Stimulated activated CD8-positive, alpha-beta memory T cell treated with anti-CD3 and anti-CD28 coated beads, Interleukin-7, amount 100 ng/mL, for 24 hours (primary cell): Measurements from ENCODE around the gene ETS1.

ENCODE experiments used
- DNase-seq: peaks from one replicate; pipeline ENCODE4 v3.0.0-alpha.2; 2020; ENCODE audit warnings: low read depth

ETS1 gene

DNA sequence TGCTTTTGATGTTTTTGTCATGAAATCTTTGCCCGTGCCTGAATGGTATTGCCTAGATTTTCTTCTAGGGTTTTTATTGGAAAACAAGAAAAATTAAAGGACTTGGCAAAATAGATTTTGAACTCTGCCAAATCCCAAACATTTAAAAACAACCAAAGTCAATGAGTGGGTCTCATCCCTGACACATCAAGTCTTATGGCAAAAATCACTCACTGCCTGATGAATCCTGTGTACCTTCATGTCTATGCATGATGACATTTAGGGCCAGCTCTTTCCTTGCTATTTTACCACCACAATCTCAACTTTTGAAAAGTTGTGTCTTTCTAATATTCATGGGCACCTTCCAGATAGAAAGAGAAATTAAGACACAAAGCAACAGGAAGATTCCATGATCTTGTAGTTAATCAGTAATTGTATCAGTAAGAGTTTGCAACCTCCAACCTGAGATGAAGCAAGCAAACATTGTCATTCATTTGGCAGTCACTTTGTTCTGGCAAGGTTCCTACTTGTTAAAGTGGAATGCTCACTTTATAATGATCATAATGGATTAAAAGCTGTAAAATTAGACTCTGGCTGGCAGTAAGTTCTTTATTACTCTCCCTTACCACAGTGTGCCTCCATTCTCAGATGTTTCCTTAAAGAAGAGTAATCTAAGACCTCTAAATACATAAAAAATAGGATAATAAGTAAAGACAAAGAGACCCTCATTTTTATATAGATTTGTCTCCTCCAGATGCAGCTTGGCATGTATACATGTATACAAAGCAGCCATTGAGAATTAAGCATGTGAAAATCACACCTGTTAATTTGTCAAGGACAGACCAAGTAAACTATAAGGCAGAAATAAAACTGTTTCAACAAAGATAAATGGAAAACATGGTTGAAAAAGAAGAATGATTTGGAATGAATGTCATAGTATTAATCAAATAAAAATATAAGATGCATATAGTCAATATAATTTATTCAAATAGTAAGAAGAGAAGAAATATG is 51.6 kb downstream of the ETS1 start:
- DNase-seq: no peak

DNA sequence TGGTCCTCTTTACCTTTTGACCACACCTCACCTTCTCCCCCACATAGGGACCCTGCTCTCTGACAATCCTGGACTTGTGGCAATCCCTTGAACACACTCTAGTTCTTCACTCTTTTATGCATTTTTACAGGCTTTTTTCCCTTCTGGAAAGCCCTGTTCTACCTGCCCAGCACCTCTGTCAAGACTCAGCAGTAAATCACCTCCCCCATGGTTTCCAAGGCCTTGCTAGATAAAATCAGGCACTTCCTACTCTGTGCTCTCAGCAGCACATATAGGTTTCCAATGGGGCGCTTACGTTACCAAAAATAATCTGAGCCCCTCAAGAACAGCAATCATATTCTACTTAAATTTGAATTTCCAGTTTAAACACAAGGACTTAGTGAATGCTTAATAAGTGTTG is 53.9 kb downstream of the ETS1 start:
- DNase-seq: no peak

DNA sequence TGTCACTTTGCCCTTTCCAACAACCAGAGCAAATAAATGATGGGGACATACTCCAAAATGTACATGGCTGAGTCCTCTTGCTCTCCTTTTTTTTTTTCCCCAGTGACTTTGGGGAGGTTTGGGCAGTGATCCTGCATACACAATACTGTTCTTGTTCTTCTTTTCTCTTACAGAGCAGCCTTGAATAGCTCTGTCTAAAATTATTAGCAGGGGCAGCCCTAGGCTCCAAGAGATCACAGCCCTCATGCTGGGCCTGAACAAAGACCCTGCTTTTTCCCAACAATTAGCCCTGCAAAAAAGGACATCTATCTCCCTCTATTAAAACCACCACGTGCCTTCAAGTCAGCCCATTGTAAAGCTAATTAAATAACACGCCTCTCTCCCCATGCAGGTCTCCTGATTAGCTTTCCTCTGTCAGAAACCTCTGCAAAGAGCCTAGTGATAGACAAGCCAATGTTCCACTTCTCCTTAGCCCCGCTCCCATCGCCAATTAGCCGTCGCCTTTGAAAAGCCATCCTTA is 54.7 kb downstream of the ETS1 start:
- DNase-seq: no peak

DNA sequence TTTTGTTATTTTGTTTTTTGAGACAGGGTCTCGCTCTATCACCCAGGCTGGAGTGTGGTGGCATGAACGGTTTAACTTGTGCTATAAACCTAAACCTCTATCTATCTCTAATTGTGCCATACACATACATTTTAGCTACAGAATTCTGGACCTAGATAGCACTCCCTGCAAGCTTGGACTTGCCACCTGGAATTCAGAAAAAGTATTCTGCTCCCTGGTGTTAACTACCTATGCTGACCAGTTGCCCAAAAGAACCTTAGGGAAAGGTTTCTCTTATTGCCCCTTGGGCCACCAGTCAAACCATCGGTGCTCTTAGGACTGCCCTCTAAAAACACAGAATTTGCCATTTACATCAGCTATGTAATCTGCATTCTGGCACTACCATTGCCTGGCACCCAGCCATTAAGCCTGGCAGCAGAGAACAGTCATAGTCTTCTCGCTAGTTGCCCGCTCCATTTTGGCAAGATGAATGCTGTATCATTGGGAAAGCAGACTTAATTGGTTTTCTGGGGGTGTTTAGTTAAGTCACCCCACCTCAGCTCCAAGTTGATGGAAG is 55.3 kb downstream of the ETS1 start:
- DNase-seq: no peak

DNA sequence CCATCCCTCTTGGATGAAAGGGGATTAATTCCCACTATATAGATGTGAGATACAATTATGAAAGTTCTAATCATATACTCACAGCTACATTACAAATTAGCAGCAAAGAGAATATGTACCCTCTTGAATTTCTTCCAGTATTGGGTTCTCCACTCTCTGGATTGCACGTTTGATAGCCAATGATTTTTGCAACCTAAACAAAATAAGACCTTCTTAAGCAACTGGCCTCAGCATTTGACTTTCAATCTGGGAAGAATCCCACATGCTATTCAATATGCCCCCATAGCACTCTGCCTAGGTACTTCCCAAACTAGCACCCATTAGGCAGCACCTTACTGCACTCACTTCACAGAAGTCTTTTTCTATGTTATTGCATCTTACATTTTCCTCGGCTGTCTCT is 55.8 kb downstream of the ETS1 start:
- no peak for DNase-seq

DNA sequence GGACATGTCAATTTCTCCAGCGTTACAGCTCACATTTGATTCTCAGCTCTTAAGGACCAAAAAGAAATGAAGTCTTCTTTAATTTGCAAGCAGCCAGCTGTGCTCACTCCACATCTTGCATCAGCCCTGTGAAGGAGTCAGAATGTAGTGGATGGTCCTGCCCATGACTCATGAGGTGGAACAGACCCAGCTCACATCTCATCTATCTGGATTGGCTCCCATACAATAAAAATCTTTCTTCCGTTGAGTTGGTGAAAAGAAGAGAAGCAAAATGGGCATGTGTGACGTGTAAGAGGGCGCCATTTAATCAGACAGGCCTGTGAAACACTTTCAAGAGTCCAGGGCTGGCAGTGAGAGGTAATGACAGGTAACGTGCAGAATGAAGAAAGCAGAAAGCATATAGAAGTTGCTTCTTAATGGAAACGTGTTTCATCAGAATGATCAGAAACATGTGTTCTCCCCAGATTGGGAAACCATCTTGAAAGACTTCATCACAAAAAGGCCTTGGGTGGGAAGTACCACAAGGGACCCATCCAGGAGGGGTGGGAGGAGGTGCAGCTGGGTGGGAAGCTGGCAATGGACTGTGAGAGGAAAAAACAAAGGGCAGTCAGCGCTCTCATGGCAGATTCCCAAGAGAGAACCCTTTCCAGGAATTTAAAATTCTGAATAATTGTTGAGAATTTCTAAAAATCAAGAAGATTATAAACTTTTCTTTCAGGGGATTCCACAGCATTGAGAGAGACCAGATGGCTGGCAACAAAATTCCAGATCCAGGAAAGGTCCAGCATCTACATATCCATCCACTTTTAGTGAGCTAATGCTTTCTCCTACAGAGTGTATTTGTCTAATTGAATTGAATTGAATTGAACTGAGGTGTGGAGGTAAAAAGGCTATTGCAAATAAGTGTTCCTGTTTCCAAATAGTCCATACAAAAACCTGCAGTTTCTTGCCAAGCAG is 57.0 kb downstream of the ETS1 start:
- DNase-seq: no peak

DNA sequence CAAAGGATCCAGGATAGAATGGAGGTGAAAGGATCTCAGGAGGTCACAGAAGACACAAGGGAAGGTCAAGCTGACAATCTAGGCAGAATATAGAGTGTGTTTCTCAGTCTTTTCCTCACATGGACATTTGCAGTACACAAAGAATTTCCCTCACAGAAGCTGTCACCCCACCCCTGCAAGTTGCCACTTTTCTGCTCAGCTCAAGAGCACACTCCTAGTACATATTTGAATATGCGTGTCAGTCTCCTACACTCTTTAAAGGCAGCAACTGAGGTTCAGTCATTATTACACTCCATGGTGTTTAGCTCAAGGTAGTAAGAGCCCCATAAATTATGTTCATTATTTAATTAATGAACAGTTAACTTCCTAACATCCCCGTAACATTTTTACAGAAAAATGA is 59.1 kb downstream of the ETS1 start:
- no peak for DNase-seq

DNA sequence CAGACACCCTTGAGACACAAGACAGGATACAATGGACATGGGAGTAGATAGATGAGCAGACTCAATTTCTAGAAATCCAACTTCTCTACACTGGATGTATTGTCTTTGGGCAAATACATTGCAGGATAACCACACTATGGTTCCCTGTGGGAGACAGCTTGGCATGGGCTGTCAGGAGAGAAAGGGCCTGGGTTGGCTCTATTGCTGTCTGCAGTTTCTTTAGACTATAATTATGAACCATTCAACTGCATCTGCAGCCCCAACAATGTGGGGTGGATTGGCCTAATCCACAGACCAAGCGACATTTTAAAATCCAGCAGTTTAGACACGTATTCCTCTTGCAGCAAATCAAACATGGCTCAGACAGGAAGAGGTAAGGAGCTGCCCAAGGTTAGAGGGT is 60.3 kb downstream of the ETS1 start:
- DNase-seq: no peak

DNA sequence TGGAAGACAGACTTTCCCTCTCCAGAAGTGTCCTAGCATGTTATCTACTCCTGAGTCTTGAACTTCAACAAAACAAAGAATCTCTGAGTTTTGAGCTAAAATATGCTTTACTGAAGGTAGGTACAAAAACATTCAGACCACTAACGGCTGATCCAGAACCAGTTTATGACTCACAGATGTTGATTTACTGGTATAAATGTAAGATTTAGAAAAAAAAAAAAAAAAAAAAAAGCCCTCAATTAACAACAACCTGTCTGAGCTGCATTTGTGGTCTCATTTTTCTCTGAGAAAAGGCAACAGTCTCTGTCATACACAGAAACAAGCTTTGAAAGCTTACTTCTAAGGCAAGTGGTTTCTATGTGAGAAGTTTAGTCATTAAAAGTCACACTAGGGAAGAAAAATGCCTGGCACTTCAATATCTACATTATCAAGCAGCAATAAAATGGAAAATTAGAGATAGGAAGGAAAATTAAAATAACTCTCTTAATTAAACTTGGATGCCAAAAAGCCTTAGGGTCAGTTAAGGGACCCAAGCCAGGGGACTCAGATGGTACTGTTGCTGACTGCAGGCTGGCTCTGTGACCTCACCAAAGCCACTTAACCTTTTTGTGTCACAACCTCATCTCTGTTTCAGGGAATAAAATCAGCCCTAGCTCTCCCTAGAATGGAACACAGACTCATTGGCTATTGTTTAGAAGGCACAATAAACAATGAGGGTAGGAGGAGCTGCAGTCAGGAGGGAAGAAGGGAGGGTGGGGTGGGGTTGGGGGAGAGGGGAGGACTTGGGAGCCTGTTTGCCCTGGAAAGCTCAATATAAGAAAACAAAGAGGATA is 61.7 kb downstream of the ETS1 start:
- no peak for DNase-seq

DNA sequence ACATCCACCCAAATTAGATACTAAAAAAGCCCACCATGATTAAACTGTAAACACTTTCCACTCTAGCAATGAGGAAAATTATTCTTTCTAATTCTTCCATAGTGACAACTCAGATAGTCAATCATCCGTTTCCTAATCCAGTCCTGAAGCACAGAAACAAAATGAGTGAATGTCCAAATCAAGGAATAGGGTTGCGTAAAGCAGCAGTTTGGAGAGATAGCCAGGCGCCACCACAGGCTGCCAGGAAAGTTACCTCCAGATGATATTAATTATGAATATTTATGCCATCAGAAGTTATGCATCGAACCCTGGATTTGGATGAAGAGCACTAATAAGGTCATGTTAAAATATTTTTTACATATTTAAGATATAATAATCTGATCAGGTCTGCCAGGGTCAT is 63.2 kb downstream of the ETS1 start:
- DNase-seq: no peak

DNA sequence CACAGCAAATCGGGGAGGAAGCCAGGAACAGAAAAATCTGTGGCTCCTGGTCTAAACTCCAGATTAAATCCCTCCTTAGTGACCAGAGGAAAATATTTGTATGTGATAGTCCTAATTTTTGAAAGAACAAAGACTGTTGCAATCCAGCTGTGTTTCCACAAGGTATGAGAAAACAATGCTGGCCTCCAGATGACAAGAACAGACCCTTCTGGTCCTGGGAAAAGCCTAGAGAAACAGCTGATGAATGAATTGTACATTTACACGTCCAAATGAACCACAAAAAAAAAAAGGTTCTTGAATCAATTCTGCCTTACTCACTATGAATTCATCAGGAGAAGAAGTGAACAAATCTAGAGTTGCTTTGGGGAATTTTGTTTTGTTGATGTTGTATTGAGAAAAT is 63.7 kb downstream of the ETS1 start:
- DNase-seq: no peak

DNA sequence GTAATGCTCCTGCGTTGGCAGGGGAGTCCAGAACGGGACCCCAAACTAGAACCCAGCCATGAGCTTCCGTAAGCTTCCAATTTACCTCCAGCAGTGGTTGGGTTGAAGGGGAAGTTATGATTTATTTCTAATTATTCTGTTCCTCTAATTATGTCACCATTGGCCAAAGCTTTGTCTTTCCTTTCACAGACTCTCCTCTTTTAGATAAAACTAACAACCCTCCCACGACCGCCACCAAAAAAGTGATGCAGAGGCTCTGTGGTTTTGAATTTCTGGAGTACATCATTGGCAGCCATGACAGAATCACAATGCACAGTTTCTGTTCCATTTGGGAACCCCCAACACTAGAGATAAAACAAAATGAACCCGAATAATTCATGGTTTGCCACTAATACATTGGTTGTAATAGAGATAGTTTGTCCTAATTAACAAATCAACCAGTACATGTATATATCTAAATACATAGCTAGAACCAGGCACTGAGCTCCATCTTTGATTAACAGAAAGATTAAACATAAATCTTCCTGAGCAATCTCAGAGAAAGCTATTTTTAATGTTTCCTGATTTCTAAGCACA is 64.3 kb downstream of the ETS1 start:
- DNase-seq: no peak

DNA sequence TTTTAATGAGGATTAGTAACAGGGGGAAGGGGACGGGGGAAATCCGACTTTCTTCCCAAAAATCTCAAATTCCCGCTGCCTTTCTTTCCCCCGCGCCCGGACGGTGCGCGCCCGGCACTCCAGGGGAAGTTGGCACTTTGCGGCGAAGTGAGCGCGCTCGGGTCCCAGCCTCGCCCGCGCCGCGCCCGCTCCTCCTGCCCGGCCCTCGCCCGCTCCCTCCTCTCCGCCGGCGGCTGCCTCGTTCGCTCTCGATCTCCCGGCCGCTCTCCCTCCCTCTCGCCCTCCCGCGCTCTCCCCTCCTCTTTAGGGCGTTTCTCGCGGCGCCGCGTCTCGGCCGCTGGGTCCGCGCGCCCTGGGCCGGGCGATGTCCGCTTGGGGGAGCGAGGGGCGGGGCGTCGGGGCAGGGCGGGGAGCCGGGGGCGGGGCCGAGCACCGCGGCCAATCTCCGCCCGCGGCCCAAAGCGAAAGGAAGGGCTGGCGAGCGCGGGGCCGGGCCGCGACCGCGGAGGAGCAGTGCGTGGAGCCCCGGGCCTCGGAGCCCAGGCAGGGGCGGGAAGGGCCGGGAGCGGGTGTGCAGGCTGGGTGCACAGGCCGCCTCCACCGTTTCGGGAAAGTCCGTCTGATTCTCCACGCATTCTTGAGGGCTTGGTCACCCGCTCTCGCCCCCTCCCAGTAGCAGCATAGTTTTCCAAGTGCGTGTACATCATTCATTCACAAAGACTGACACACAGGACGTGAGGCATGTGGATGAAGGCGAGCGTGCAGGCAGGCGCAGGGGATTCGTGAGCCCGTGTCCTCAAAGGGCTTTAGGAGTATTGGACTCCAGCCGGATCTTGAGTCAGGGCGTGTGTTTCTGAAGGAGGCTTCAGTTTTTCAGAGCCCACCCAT is 65.1 kb downstream of the ETS1 start:
- DNase-seq: peak; percentile 76

DNA sequence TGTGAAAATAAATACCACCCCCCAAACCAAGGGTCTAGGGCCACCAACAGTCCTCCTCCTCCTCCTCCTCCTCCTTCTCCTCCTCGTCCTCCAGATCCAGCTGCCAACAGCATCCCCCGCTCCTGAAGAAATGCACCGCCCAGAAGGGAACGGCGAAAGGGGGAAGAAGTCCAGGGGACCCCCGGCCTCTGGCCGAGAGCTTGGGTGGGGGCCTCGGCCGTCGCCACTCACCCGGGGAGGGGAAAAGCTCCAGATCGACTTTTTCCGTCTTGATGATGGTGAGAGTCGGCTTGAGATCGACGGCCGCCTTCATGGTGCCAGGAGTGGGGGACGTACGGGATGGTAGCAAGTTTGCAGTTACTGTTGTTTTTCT is 65.7 kb downstream of the ETS1 start:
- DNase-seq: no peak

DNA sequence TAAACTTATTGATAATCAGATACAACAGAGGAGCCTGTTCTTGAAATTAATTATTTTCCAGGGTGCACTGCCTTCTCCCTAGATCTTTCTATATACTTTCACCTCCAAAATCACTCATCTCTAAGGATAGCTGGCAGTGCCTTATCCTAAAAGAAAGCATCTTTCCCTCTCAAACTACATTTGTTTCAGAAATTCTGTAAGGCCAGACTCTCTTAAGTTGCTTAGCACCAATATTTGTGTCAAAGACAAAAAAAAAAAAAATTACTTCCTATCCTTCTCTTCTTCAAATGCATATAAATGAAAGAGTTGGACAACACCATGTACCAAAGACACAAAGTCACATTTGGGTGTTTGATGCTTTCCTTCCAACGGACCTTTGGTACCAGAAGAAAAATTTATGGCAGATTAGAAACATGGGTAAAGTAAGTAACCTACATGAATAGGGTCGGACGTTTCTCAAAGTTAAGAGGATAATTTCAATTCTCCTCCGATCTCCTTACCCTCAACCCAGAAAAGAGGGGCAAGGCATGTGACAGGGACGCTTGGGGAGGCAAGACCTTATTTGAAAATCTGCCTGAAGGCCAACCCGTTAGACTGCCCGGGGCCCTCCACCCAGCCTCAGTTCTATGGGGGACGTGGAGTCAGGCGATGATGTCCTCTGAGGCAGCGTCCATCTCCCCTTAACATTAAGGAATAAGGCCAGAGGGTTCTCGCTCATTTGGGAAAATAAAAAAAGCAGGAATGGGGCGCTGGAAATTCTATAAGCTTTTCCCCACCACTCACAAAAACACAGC is 66.3 kb downstream of the ETS1 start:
- no peak for DNase-seq

DNA sequence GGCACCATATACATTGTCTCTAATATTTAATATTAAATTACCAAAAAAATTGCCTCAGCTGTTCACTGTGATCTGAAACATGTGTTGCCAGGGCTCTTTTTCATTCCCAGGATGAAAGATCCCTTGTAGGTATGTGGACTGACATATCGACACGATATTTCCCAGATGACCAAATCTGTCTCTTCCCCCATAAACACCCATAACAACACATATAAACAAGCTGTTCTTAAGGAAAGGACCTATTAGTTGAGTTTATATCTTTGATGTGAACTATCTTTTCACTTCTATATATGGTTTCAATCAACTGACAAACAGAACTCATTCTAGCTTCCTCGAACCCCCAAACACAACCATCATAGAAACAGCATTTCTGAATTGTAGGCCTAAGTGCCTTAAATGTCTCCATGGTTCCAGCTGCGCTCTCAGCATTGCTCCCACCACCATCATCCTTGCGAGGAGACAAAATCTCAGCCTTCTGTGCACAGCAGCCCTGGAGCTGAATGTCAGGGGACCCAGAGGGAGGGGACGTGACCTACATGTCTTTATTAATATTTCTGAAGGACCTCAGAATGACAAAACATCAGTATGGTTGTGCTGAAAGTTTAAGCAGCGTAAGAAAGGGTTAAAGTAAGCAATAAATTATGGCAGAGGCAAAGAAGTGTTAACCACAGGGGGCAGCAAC is 67.0 kb downstream of the ETS1 start:
- no peak for DNase-seq

DNA sequence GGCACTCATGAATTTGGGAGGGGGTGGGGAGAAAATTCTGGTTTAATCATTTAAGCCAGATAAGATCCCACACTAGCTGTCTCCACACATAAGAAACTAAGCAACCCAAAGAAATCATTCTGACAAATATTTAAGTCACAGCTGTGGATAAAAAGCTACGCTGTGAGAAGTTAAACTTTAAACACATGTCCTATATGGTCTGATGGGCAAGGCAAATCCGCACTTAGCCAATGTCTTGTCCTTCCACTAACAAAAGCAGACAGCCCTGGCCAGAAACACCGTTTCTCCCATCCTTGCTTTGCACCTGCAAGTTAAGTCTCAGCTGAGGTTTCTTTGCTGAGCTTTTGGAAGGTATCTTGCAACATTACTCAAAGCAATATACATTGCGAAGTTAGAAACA is 68.0 kb downstream of the ETS1 start:
- DNase-seq: no peak

DNA sequence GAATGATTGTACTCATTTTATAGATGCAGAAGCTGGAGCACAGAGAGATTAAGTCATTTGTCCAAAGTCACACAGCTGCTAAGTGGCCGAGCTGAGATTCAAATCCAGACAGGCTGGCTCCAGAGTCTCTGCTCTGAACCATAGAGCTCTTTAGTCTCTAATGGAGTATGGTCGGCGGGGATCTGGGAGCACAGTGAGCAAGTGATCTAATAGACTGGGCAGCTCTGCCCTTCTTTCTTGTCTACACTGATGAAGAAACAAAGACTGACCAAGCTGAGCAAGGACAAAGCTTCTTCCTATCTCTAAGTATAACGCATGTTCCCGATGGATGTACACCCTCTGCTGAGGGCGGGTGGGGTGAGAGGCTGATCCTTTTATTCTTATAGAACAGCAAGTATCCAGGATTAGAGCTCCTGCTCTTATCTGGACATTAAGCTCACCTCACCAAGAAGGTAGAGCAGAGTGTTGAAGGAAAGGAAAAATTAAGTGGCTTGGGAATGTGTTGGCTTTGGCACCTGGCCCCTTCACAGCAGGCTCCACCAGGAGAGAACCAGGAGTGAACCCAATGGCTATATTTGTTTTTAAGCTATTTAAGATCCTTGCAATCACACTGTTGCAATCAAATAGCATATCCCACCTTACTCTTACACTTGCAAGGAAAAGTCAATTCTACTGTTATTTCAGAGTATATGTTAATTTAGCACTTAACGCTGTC is 68.7 kb downstream of the ETS1 start:
- DNase-seq: no peak
